Activated CD4-positive, alpha-beta T cell treated with anti-CD3 and anti-CD28 coated beads, Interleukin-2, Interleukin-6, amounts not matched to agents 100 ng/mL and 50 ng/mL, durations not matched to agents 16 hours and 8 hours (primary cell): ENCODE results near the gene AHSA1.

Experiments used
- DNase-seq: peaks from one replicate; pipeline ENCODE4 v3.0.0-alpha.2; 2020

AHSA1 gene

DNA sequence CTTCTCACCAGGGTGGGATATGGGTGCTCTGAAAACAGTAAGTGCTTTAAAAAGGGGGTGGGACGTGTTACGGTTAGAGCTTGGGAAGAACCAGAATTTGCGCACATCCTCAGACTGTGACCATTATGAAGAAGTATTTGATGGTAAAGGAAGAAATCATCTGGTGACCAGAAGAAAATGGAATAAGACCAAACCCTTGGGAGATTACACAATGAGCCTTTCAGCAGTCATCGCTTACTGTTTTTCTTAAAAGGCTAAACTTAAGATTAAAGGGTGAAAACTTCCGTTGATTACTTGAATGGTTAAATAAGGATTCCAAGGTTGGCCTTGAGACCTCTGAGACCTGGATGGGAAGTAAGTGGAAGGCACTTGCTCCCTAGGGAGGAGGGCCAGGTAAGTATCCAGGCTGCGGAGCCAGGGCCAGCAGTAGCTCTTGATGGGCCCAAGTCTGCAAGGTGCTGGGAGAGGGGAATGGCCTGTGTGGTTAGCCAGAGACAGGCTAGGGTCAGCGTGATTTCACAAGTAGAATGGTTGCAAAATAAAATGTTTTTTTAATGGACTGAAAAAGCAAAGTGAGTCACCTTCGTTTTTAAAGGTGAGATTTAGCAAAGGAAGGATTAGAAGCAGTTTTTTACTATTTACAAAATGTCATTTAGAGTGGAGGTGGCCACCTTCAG lies 53.7 kb downstream of the AHSA1 start:
- no peak for DNase-seq

DNA sequence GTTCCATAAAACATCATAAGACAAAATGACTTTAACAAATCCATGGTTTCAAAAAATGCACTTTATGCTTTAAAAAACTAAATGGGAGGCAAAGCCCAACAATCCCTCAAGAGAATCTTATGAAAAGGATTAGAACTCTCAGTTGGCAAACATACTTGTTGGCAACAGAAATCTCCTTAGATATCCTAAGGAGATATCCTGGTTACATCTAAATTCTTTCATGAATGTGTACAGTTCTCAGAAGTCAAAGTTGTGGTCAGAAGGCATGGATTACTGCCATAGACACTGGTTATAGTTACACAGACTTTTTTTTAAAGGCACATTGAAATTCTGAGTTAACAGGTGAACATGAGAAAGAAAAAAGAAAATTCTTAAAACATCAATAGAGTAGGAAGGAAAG lies 58.2 kb downstream of the AHSA1 start:
- DNase-seq, result no peak
